ENCODE measurements around the gene RASEF.

Gene RASEF

GRCh38 chr9:82961504-82962125 lies 101.3 kb downstream of the RASEF start:
- no peaks in the 10 kb centered on the region for H3K27me3 ChIP-seq (ENCODE audit: control insufficient read depth in 3 of 3, insufficient read depth in 3 of 3, low read depth in 1 of 3, low read length in 3 of 3)
- no peak overlapping the region for H3K18ac ChIP-seq (ENCODE audit: low read length)
- no peak overlapping the region for H2BK5ac ChIP-seq (ENCODE audit: low read length)
- H3K9me3 ChIP-seq (replicated peaks in 1 of 2; ENCODE audit: control insufficient read depth in 2 of 2, insufficient read depth in 1 of 2, low read depth in 1 of 2, low read length in 2 of 2), result no peaks in the 10 kb centered on the region
- no peak overlapping the region for H3K4me2 ChIP-seq (ENCODE audit: insufficient read depth, low read length, poor library complexity, severe bottlenecking)
- no peak overlapping the region for H3K4me3 ChIP-seq (ENCODE audit: low read length in 2 of 2)
- peaks cover 0 to 4% of the 10 kb centered on the region in 2 donors for H3K4me1 ChIP-seq (ENCODE audit: control insufficient read depth in 2 of 2, insufficient read depth in 1 of 2, low read depth in 1 of 2, low read length in 2 of 2)
- no peak overlapping the region for H4K8ac ChIP-seq (ENCODE audit: low read depth, low read length)
- no peak overlapping the region for H3K4ac ChIP-seq (ENCODE audit: low read length)
- no peak overlapping the region for H3K23ac ChIP-seq (ENCODE audit: low read depth, low read length, poor library complexity)
- WGBS, 2 donors (ENCODE audit: extremely low coverage in 2 of 2, insufficient read length in 2 of 2, insufficient replicate concordance in 1 of 2), result no CpG with 5 or more reads among the region's 7 CpGs
- no peak overlapping the region for H4K91ac ChIP-seq (ENCODE audit: low read depth, low read length, poor library complexity)
- no peak overlapping the region for H2BK12ac ChIP-seq (ENCODE audit: low read length)
- no peak overlapping the region for H3K9ac ChIP-seq (ENCODE audit: low read depth, low read length, poor library complexity)
- no peak overlapping the region for H2AK5ac ChIP-seq (ENCODE audit: low read depth, low read length)
- H3K79me1 ChIP-seq (ENCODE audit: low read depth, low read length), result no peaks in the 10 kb centered on the region
- no peak overlapping the region for H2BK120ac ChIP-seq (ENCODE audit: low read depth, low read length)
- H3K27ac ChIP-seq (replicated peaks; ENCODE audit: low read length), result no peak overlapping the region
- peak; percentile 85 for DNase-seq (ENCODE audit: low spot score)
- H3K36me3 ChIP-seq (replicated peaks in 1 of 2; ENCODE audit: control insufficient read depth in 2 of 2, insufficient read depth in 2 of 2, low read length in 2 of 2), result peaks cover 0 to 2% of the 10 kb centered on the region in 2 donors
- H2BK15ac ChIP-seq (ENCODE audit: low read length), result no peak overlapping the region
- no peak overlapping the region for H2AFZ ChIP-seq (ENCODE audit: low read length)
- no peak overlapping the region for H3K14ac ChIP-seq (ENCODE audit: low read length)

DNA sequence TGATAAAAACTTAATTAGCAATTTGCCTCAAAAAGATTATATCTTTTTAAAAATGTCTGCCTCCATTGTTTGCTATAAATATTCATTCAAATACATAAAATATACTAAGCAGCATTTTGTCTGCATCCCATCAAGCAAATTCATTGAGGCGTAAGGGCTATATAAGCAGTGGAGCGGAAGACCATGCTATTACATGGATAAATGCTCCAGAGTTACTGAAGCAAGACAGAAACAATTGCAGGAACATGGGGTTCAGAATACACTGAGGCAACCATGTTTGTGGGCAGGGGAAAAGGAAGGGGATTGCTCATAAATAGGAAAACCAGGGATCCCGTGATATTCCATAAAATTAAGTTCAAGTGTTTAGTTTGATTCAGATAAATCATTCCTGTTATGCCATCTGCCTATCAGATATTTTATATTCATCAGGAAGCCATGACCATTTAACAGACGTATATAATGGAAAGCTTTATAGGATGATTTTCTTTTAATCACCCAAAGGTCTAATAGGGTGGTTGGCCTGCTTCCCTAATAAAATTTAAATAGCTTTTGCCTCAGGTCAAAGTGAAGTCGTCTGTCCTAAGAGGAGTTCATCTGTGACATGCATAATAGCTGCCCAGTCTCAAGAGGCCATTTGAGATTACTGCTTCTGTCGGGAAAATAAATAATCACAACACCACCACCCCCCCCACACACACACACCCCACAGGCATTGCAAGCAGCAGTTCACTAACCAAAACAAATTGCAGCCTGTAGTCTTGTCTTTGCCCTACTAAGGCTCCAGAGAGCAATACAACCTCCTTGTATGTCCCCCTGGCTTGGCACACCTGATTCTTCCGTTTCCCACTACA lies 105.2 kb downstream of the RASEF start:
- no peaks in the 10 kb centered on the region for H3K27me3 ChIP-seq (ENCODE audit: control insufficient read depth in 3 of 3, insufficient read depth in 3 of 3, low read depth in 1 of 3, low read length in 3 of 3)
- H3K4me3 ChIP-seq (ENCODE audit: low read length in 2 of 2), result no peak overlapping the region
- WGBS, 2 donors (ENCODE audit: extremely low coverage in 2 of 2, insufficient read length in 2 of 2, insufficient replicate concordance in 1 of 2), result no CpG with 5 or more reads among the region's 7 CpGs
- peaks cover 0 to 2% of the 10 kb centered on the region in 2 donors for H3K36me3 ChIP-seq (replicated peaks in 1 of 2; ENCODE audit: control insufficient read depth in 2 of 2, insufficient read depth in 2 of 2, low read length in 2 of 2)
- H3K4ac ChIP-seq (ENCODE audit: low read length), result no peak overlapping the region
- H2AFZ ChIP-seq (ENCODE audit: low read length), result no peak overlapping the region
- no peak overlapping the region for H2BK15ac ChIP-seq (ENCODE audit: low read length)
- H3K9me3 ChIP-seq (replicated peaks in 1 of 2; ENCODE audit: control insufficient read depth in 2 of 2, insufficient read depth in 1 of 2, low read depth in 1 of 2, low read length in 2 of 2), result no peaks in the 10 kb centered on the region
- H4K8ac ChIP-seq (ENCODE audit: low read depth, low read length), result no peak overlapping the region
- no peak for DNase-seq (ENCODE audit: low spot score)
- peak overlapping the region; percentile 84 for H3K18ac ChIP-seq (ENCODE audit: low read length)
- no peak overlapping the region for H4K91ac ChIP-seq (ENCODE audit: low read depth, low read length, poor library complexity)
- H2BK12ac ChIP-seq (ENCODE audit: low read length), result no peak overlapping the region
- no peak overlapping the region for H3K9ac ChIP-seq (ENCODE audit: low read depth, low read length, poor library complexity)
- no peak overlapping the region for H2AK5ac ChIP-seq (ENCODE audit: low read depth, low read length)
- H3K23ac ChIP-seq (ENCODE audit: low read depth, low read length, poor library complexity), result no peak overlapping the region
- no peak overlapping the region for H3K14ac ChIP-seq (ENCODE audit: low read length)
- H3K79me1 ChIP-seq (ENCODE audit: low read depth, low read length), result no peaks in the 10 kb centered on the region
- no peak overlapping the region for H2BK120ac ChIP-seq (ENCODE audit: low read depth, low read length)
- no peak overlapping the region for H2BK5ac ChIP-seq (ENCODE audit: low read length)
- H3K4me2 ChIP-seq (ENCODE audit: insufficient read depth, low read length, poor library complexity, severe bottlenecking), result no peak overlapping the region
- H3K27ac ChIP-seq (replicated peaks; ENCODE audit: low read length), result no peak overlapping the region
- peaks cover 0 to 4% of the 10 kb centered on the region in 2 donors for H3K4me1 ChIP-seq (ENCODE audit: control insufficient read depth in 2 of 2, insufficient read depth in 1 of 2, low read depth in 1 of 2, low read length in 2 of 2)

- Histone ChIP-seq H4K91ac (ENCODE audit: low read depth, low read length, poor library complexity) (no peak overlapping the region), H3K4me1 (ENCODE audit: control insufficient read depth in 2 of 2, insufficient read depth in 1 of 2, low read depth in 1 of 2, low read length in 2 of 2) (peaks cover 0 to 2% of the 10 kb centered on the region in 2 donors), H2BK15ac (ENCODE audit: low read length) (no peak overlapping the region), H3K4ac (ENCODE audit: low read length) (no peak overlapping the region), H4K8ac (ENCODE audit: low read depth, low read length) (no peak overlapping the region), H2BK120ac (ENCODE audit: low read depth, low read length) (no peak overlapping the region), H3K4me3 (ENCODE audit: low read length in 2 of 2) (no peak overlapping the region), H3K27ac (replicated peaks; ENCODE audit: low read length) (no peak overlapping the region), H3K9ac (ENCODE audit: low read depth, low read length, poor library complexity) (no peak overlapping the region), H3K9me3 (replicated peaks in 1 of 2; ENCODE audit: control insufficient read depth in 2 of 2, insufficient read depth in 1 of 2, low read depth in 1 of 2, low read length in 2 of 2) (no peaks in the 10 kb centered on the region), H3K23ac (ENCODE audit: low read depth, low read length, poor library complexity) (no peak overlapping the region), H3K36me3 (replicated peaks in 1 of 2; ENCODE audit: control insufficient read depth in 2 of 2, insufficient read depth in 2 of 2, low read length in 2 of 2) (no peaks in the 10 kb centered on the region), H2BK5ac (ENCODE audit: low read length) (no peak overlapping the region), H2BK12ac (ENCODE audit: low read length) (no peak overlapping the region), H3K79me1 (ENCODE audit: low read depth, low read length) (no peaks in the 10 kb centered on the region), H2AK5ac (ENCODE audit: low read depth, low read length) (no peak overlapping the region), H3K14ac (ENCODE audit: low read length) (no peak overlapping the region), H3K4me2 (ENCODE audit: insufficient read depth, low read length, poor library complexity, severe bottlenecking) (no peak overlapping the region), H3K27me3 (ENCODE audit: control insufficient read depth in 3 of 3, insufficient read depth in 3 of 3, low read depth in 1 of 3, low read length in 3 of 3) (peaks cover 0 to 1% (median 0%) of the 10 kb centered on the region in 3 experiments), H3K18ac (ENCODE audit: low read length) (no peak overlapping the region), H2AFZ (ENCODE audit: low read length) (no peak overlapping the region)
- WGBS, 2 donors (ENCODE audit: extremely low coverage in 2 of 2, insufficient read length in 2 of 2, insufficient replicate concordance in 1 of 2), result no CpG with 5 or more reads among the region's 2 CpGs
- DNase-seq (ENCODE audit: low spot score), result no peak
These were observed 113.7 kb downstream of the RASEF start for GRCh38 chr9:82949203-82949602.

DNA sequence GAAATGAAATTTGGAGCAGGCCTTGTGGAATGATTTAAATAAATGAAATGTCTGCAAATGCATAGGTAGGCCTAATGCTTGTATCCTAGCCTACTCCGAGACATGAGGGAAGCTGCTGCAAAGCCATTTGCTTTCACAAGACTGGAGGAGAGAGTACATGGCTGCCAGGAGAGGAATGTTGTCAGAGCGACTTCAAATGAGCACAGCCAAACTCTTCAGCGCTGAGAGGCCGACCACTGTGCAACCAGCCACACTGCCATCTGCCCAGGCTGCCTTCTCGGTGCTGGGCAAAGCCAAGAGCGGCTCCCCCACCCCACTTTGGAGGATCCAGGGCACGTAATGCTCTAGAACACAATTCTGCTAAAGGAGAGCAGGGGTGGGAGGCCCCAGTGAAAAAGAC lies 122.6 kb downstream of the RASEF start:
- H3K14ac ChIP-seq (ENCODE audit: low read length), result no peak overlapping the region
- no peak overlapping the region for H2BK5ac ChIP-seq (ENCODE audit: low read length)
- no peak for DNase-seq (ENCODE audit: low spot score)
- H3K4me2 ChIP-seq (ENCODE audit: insufficient read depth, low read length, poor library complexity, severe bottlenecking), result no peak overlapping the region
- no peak overlapping the region for H2BK15ac ChIP-seq (ENCODE audit: low read length)
- no peak overlapping the region for H4K8ac ChIP-seq (ENCODE audit: low read depth, low read length)
- H2BK120ac ChIP-seq (ENCODE audit: low read depth, low read length), result no peak overlapping the region
- no peak overlapping the region for H2AFZ ChIP-seq (ENCODE audit: low read length)
- no peak overlapping the region for H2BK12ac ChIP-seq (ENCODE audit: low read length)
- no peak overlapping the region for H3K4ac ChIP-seq (ENCODE audit: low read length)
- H3K9ac ChIP-seq (ENCODE audit: low read depth, low read length, poor library complexity), result no peak overlapping the region
- H3K27ac ChIP-seq (replicated peaks; ENCODE audit: low read length), result no peak overlapping the region
- H3K36me3 ChIP-seq (replicated peaks in 1 of 2; ENCODE audit: control insufficient read depth in 2 of 2, insufficient read depth in 2 of 2, low read length in 2 of 2), result no peaks in the 10 kb centered on the region
- H3K27me3 ChIP-seq (ENCODE audit: control insufficient read depth in 3 of 3, insufficient read depth in 3 of 3, low read depth in 1 of 3, low read length in 3 of 3), result peaks cover 0 to 1% (median 0%) of the 10 kb centered on the region in 3 experiments
- no peak overlapping the region for H3K23ac ChIP-seq (ENCODE audit: low read depth, low read length, poor library complexity)
- peak overlapping the region in 1 of 2 donors; percentile 14 for H3K4me3 ChIP-seq (ENCODE audit: low read length in 2 of 2)
- no peaks in the 10 kb centered on the region for H3K79me1 ChIP-seq (ENCODE audit: low read depth, low read length)
- no peaks in the 10 kb centered on the region for H3K9me3 ChIP-seq (replicated peaks in 1 of 2; ENCODE audit: control insufficient read depth in 2 of 2, insufficient read depth in 1 of 2, low read depth in 1 of 2, low read length in 2 of 2)
- H3K18ac ChIP-seq (ENCODE audit: low read length), result no peak overlapping the region
- H2AK5ac ChIP-seq (ENCODE audit: low read depth, low read length), result no peak overlapping the region
- WGBS, 2 donors (ENCODE audit: extremely low coverage in 2 of 2, insufficient read length in 2 of 2, insufficient replicate concordance in 1 of 2), result no CpG with 5 or more reads among the region's 7 CpGs
- H4K91ac ChIP-seq (ENCODE audit: low read depth, low read length, poor library complexity), result no peak overlapping the region
- no peaks in the 10 kb centered on the region for H3K4me1 ChIP-seq (ENCODE audit: control insufficient read depth in 2 of 2, insufficient read depth in 1 of 2, low read depth in 1 of 2, low read length in 2 of 2)
